KMS-11 (cell line): Measurements from ENCODE around the gene OLR1.

Experiments used
- H2AFZ ChIP-seq: fragments of 200-600 bp; sonication (generic); 2 replicates; pipeline ENCODE4 v1.6.1; 2016; ENCODE audit warnings: antibody characterized with exemption, mixed run types, low read depth
- H3K27ac ChIP-seq: fragments of 200-600 bp; sonication (generic); 2 replicates; pipeline ENCODE4 v1.6.1; 2016; ENCODE audit warnings: mild to moderate bottlenecking, mixed run types
- H3K27me3 ChIP-seq: fragments of 200-600 bp; sonication (generic); 2 replicates; pipeline ENCODE4 v1.6.1; 2017; ENCODE audit warnings: mild to moderate bottlenecking, low read depth, mixed run types, moderate library complexity; ENCODE audit not compliant: insufficient read depth
- H3K36me3 ChIP-seq: fragments of 200-600 bp; sonication (generic); 2 replicates; pipeline ENCODE4 v1.6.1; 2017; ENCODE audit warnings: mild to moderate bottlenecking, mixed run types; ENCODE audit not compliant: insufficient read depth
- H3K4me1 ChIP-seq: fragments of 200-600 bp; sonication (generic); 2 replicates; pipeline ENCODE4 v1.6.1; 2016; ENCODE audit warnings: mild to moderate bottlenecking, low read depth, mixed run types; ENCODE audit not compliant: poor library complexity, severe bottlenecking
- H3K4me2 ChIP-seq: fragments of 200-600 bp; sonication (generic); 2 replicates; pipeline ENCODE4 v1.7.0; 2016; ENCODE audit warnings: mild to moderate bottlenecking, mixed run types
- H3K4me3 ChIP-seq: fragments of 200-600 bp; sonication (generic); IDR thresholded peaks from 2 replicates; pipeline ENCODE4 v1.6.1; 2017; ENCODE audit warnings: low read depth, low read length, mixed read lengths; ENCODE audit not compliant: insufficient read depth
- H3K79me2 ChIP-seq: fragments of 200-600 bp; sonication (generic); 2 replicates; pipeline ENCODE4 v1.6.1; 2016; ENCODE audit warnings: low read depth, mixed run types; ENCODE audit not compliant: insufficient read depth
- H3K9ac ChIP-seq: fragments of 200-600 bp; sonication (generic); 2 replicates; pipeline ENCODE4 v1.6.1; 2016; ENCODE audit warnings: mild to moderate bottlenecking, mixed run types
- H4K20me1 ChIP-seq: fragments of 200-600 bp; sonication (generic); 2 replicates; pipeline ENCODE4 v1.6.1; 2016; ENCODE audit warnings: mild to moderate bottlenecking, mixed run types; ENCODE audit not compliant: insufficient read depth
- CTCF ChIP-seq: fragments of 200-600 bp; sonication (generic); conservative IDR thresholded peaks from 2 replicates; pipeline ENCODE4 v1.6.1; 2017; ENCODE audit warnings: low read depth, mild to moderate bottlenecking, antibody characterized with exemption, low read length, moderate library complexity, mixed read lengths

OLR1 gene

GRCh38 chr12:10175846-10176636 is 4.1 kb upstream of the OLR1 start:
- H3K36me3 ChIP-seq: no peaks in the 10 kb centered on the region
- H3K4me1 ChIP-seq: no peaks in the 10 kb centered on the region
- no peaks in the 10 kb centered on the region for H3K79me2 ChIP-seq
- no peak overlapping the region for H3K9ac ChIP-seq
- H4K20me1 ChIP-seq: no peaks in the 10 kb centered on the region
- H3K4me3 ChIP-seq: no peak overlapping the region
- no peaks in the 10 kb centered on the region for H3K27me3 ChIP-seq
- no peak for TF ChIP-seq CTCF
- no peak overlapping the region for H2AFZ ChIP-seq
- no peak overlapping the region for H3K27ac ChIP-seq
- H3K4me2 ChIP-seq: no peak overlapping the region

- H3K4me2 ChIP-seq: no peak overlapping the region
- H3K9ac ChIP-seq: no peak overlapping the region
- H3K36me3 ChIP-seq: no peaks in the 10 kb centered on the region
- no peak overlapping the region for H3K27ac ChIP-seq
- no peaks in the 10 kb centered on the region for H3K79me2 ChIP-seq
- H3K27me3 ChIP-seq: no peaks in the 10 kb centered on the region
- no peak for TF ChIP-seq CTCF
- no peak overlapping the region for H2AFZ ChIP-seq
- no peak overlapping the region for H3K4me3 ChIP-seq
- H4K20me1 ChIP-seq: no peaks in the 10 kb centered on the region
- H3K4me1 ChIP-seq: no peaks in the 10 kb centered on the region
Measured at GRCh38 chr12:10174986-10175614, 3.2 kb upstream of the OLR1 start.

- Histone ChIP-seq H3K4me2 (no peak overlapping the region), H3K9ac (no peak overlapping the region), H3K4me1 (no peaks in the 10 kb centered on the region), H3K27me3 (no peaks in the 10 kb centered on the region), H3K36me3 (no peaks in the 10 kb centered on the region), H3K27ac (no peak overlapping the region), H2AFZ (no peak overlapping the region), H3K4me3 (no peak overlapping the region), H4K20me1 (no peaks in the 10 kb centered on the region), H3K79me2 (no peaks in the 10 kb centered on the region)
- TF ChIP-seq CTCF: no peak
Measured at GRCh38 chr12:10170216-10170615, 1.7 kb downstream of the OLR1 start.

- Histone ChIP-seq H3K9ac (no peak overlapping the region), H3K27ac (no peak overlapping the region), H3K4me1 (no peaks in the 10 kb centered on the region)
Measured at GRCh38 chr12:10169104-10169503, 2.8 kb downstream of the OLR1 start.

More at GRCh38 chr12:10169104-10169503, 2.8 kb downstream of the OLR1 start:
- no peak for TF ChIP-seq CTCF
- Histone ChIP-seq H3K27me3 (no peaks in the 10 kb centered on the region), H3K79me2 (no peaks in the 10 kb centered on the region), H3K4me3 (no peak overlapping the region), H3K36me3 (no peaks in the 10 kb centered on the region), H4K20me1 (no peaks in the 10 kb centered on the region), H2AFZ (no peak overlapping the region), H3K4me2 (no peak overlapping the region)
